Measurements from ENCODE around the gene SLC7A7. TPM values are rescaled to one million over a fixed set of nuclear protein-coding genes. Genes with fewer than 3 reads are reported as not detected.

SLC7A7 gene
- total and polyA plus RNA-seq, 2 of the 13 experiments (the other 11 are each of a cell fraction or from before 2014, with no cell fraction given) = 0.13 to 0.63 TPM

GRCh38 chr14:22836301-22837113 is 21.3 kb upstream of the SLC7A7 start, which contains the start of gene MMP14 (continued):
- no peak for TF ChIP-seq GRHL1 (CRISPR knock-in tag; conservative IDR thresholded peaks at IDR 0.05)
- no peak for TF ChIP-seq ZNF780A (CRISPR knock-in tag; IDR thresholded peaks at IDR 0.05)
- no peak; the same call in 1 of the 2 replicates for TF ChIP-seq SRY (CRISPR knock-in tag; IDR thresholded peaks at IDR 0.05)
- TF ChIP-seq CHD4 (IDR thresholded peaks at IDR 0.05; ENCODE audit: borderline replicate concordance, low read length) = no peak
- no peak for TF ChIP-seq JUN (CRISPR knock-in tag; IDR thresholded peaks at IDR 0.05)
- TF ChIP-seq PHF20 (CRISPR knock-in tag; IDR thresholded peaks at IDR 0.05) = no peak
- no peak for TF ChIP-seq RARG (CRISPR knock-in tag; IDR thresholded peaks at IDR 0.05; ENCODE audit: low read depth)
- TF ChIP-seq ZNF256 (CRISPR knock-in tag; conservative IDR thresholded peaks at IDR 0.05) = no peak
- TF ChIP-seq, protein P1, sequence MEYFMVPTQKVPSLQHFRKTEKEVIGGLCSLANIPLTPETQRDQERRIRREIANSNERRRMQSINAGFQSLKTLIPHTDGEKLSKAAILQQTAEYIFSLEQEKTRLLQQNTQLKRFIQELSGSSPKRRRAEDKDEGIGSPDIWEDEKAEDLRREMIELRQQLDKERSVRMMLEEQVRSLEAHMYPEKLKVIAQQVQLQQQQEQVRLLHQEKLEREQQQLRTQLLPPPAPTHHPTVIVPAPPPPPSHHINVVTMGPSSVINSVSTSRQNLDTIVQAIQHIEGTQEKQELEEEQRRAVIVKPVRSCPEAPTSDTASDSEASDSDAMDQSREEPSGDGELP (IDR thresholded peaks at IDR 0.05; ENCODE audit: borderline replicate concordance, low read depth) = no peak
- TF ChIP-seq AFF4 (CRISPR knock-in tag; IDR thresholded peaks at IDR 0.05) = no peak
- no peak for TF ChIP-seq ZMYM2 (CRISPR knock-in tag; IDR thresholded peaks at IDR 0.05)
- TF ChIP-seq TAF15 (IDR thresholded peaks at IDR 0.05; ENCODE audit: low read depth, low read length, poor library complexity, severe bottlenecking) = peak; percentile 93
- TF ChIP-seq ZBTB34 (CRISPR knock-in tag; IDR thresholded peaks at IDR 0.05) = no peak
- no peak; the same call in 1 of the 2 replicates for TF ChIP-seq SIN3A (IDR thresholded peaks at IDR 0.05; ENCODE audit: borderline replicate concordance, low read depth, low read length)
- TF ChIP-seq FOXA1 (IDR thresholded peaks at IDR 0.05) = no peak
- no peak for TF ChIP-seq FOXA1 (CRISPR knock-in tag; IDR thresholded peaks at IDR 0.05)
- TF ChIP-seq MIXL1 (CRISPR knock-in tag; IDR thresholded peaks at IDR 0.05) = no peak
- no peak for TF ChIP-seq ZSCAN29 (CRISPR knock-in tag; conservative IDR thresholded peaks at IDR 0.05)
- no peak for TF ChIP-seq JDP2 (CRISPR knock-in tag; IDR thresholded peaks at IDR 0.05; ENCODE audit: borderline replicate concordance)
- no peak for TF ChIP-seq POGZ (CRISPR knock-in tag; IDR thresholded peaks at IDR 0.05)
- TF ChIP-seq NAIF1 (CRISPR knock-in tag; IDR thresholded peaks at IDR 0.05; ENCODE audit: borderline replicate concordance) = no peak
- no peak for TF ChIP-seq NFE2L1 (CRISPR knock-in tag; IDR thresholded peaks at IDR 0.05; ENCODE audit: borderline replicate concordance)
- no peak for TF ChIP-seq ZFAT (CRISPR knock-in tag; conservative IDR thresholded peaks at IDR 0.05)
- no peak for TF ChIP-seq STAT5B (CRISPR knock-in tag; IDR thresholded peaks at IDR 0.05)

Data from HepG2 (cell line).